Activated CD4-positive, CD25-positive, alpha-beta regulatory T cell treated with anti-CD3 and anti-CD28 coated beads, Interleukin-2, amount 50 U/mL, for 16 hours (primary cell): ENCODE results near the gene KCNMB2.

Experiments
- DNase-seq: peaks from one replicate; pipeline ENCODE4 v3.0.0-alpha.2; 2020; ENCODE audit warnings: low read depth, low spot score

Gene KCNMB2

DNA sequence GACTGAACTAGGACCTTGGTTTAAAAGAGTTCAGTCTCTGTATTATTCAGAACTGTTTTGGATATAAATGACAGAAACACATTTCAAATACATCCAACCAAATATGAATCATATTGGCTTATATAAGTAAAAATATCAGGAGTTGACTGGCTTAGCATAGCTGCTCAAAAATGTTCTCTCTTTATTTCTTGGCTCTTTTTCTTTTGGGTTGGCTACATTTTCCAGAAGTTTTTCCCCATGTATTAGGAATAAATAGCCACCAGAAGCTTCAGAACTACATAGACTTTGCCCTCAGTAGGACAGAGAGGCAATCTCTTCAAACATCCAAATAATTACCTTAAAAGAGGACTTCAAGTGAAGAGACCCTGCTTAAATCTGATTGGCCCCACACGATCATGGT lies 32.7 kb downstream of the KCNMB2 start:
- DNase-seq: no peak

DNA sequence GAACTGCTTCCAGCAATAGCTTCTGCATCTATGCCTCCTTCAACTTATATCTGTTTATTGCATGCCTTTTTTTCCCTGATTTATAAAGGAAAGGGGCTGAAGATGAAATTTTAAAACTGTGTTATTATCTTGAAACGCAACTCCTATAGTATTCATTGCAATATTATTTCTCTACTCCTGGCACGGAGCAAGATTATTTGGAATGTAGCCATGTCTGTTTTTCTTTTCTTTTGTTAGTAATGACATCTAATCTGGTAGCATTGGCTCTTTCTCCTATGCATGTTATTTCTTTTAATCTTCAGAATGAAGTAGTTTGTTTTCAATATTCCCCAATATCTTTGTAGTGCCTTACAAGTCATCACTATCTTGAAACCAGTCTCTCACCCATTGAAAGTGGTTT lies 33.6 kb downstream of the KCNMB2 start:
- no peak for DNase-seq

DNA sequence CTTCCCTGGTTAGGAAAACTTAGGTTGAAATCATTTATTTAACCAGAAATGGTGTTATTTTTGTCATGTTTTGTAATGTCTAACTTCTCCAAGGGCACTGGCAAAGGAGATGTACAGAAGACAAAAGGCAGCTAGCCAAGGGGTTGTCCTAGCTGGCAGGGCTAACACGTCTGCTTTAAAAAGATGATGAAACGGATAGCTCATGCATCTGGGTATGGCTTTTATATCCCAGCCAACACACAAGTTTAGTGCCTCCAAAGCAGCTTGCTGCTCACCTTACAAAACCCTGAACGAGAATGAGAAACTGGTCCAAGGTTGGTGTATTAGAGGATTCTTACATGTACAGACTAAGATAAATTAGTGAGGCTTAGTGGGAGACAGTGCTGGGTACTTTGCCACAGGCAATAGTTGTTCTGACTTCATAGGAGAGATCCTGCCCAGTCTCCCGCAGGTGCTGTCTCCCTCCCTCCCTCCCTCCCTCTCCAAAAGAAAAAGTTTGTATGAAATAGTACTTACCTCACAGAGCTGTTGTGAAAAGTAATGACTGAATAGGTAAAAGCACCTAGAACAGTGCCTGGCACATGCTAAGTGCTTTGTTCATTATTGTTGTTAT lies 47.8 kb downstream of the KCNMB2 start:
- no peak for DNase-seq

DNA sequence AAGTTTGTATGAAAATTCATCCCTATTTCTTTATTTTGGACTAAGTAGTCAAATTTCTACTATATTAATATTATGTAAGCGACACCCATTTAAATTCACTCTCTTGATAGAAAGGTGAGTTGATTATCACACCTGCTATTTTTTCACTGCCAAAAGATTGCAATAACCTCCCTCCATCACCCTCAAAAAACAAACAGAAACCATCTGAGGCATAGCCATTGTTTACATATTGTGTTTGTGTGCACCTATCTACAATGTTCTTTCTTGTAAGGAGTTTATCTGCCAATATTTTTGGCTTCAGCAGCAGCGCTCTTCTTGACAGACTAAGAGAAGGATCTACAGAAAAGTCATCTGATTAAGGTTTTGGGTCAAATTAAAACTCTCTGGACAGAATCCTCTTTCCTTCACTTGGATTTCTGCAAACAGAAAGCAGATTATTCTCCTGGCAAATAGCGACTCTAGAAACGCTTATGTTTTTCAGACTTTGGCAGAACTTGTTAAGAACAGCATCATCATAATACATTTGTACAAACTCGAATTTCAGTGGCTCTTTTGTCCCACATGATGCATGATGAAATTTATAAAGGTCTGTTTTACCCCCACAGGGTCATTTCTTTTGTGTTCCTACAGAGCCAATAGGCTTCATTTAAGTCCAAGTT lies 48.6 kb downstream of the KCNMB2 start:
- DNase-seq: no peak

DNA sequence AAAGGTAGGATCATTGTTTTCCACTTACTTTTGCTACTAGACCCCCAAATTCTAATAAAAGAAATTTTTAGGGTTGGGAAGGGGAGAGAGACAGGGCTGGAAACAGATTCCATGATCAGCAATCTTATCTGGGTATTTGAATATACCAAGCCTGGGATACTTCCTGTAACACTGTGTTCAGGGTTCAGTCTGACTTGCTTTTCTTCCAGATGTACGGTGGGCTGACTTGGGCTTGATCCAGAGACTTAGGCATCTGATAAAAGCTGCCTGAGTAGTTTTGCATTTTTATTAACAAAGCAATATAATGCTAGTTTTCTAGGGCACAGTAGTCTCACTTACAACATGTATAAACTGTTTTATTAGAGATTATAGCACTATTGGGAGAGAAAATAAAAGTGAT lies 49.2 kb downstream of the KCNMB2 start:
- DNase-seq: no peak

DNA sequence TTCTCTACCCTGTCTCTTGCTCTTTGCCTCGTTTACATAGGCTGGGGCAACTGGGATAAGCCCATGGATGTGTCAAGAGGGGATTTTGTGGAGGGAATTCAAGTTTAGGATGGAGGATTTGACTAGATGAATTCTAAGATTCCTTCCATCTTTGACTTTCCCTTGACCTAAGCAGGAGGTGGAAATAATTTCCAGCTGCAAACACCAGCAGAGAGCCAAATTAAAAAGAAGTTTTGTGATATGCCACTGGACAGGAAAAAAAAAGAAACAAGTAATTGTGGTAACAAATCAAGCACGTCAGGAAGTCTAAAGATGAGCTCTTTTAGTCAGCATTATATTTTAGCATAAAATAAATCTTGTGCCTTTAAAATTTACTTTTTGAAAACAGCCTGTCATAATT lies 49.8 kb downstream of the KCNMB2 start:
- DNase-seq: no peak

DNA sequence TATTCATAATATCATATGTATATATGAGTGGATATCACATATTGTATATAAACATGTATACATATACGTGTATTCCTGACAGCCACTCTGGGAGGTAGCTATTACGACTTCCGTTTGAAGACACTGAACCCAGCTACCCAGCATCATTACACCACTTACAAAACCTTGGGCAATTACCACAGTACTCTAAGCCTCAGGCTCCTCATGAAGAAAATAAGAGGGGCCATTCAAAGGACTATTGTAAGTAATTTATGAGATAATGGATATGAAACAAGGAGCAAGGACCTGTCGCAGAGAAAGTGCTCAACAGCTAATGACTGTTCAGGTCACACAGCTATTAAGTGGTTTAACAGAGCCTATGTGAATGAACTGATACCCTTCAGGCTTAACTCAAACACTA lies 52.4 kb downstream of the KCNMB2 start:
- DNase-seq: no peak

DNA sequence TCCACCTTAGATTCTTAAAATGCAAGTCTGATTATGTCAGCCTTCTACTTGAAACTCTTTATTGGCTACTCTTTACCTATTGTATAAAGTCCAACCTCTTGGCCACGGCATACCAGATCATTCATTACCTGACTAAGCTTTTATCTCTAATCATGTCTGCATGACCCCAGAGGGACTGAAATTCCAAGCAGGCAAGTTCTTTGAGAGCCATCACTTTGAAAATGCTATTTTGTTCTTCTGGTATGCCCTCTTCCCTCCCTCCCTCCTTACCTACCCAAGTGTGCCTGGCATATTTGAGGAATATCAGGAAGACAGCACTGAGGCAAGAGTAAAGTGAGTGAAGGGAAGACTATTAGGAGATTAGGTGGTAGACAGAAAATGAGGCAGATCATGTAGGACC lies 57.5 kb downstream of the KCNMB2 start:
- no peak for DNase-seq

DNA sequence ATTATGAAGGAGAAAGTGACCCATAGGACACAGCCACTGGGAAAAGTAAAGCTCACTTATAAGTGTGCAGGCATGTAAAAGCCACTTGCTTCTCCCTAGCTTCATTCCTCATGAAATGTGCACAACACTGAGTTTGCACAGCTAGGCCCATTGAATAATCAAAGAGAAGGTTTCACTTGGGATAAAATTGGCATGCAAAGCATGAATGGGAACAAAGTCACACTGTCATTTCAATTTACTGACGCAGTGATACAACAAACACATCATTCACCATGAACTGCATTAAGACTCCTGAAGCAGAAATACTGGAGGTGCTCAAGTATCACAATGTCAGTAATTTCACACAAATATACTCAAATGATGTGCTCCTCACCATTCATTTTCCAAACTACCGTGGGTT lies 61.1 kb downstream of the KCNMB2 start:
- DNase-seq: no peak

DNA sequence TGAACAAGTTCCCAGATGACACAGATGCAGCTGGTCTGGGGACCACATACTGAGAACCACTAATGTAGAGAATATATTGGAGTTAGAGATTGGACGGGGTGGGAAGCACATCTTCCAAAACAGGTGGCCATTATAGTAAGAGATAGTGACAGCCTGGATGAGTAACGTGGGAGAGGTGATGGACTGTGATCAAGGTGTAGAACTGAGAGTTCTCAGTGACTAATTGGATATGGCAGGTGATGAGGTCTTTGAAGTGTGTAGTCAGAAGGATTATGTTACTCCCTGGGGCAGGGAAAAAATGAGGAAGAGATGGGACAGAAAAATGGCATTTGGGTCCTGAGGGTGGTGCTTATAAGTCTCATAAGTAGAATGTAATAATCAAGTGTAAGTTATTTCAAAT lies 66.6 kb downstream of the KCNMB2 start:
- no peak for DNase-seq

DNA sequence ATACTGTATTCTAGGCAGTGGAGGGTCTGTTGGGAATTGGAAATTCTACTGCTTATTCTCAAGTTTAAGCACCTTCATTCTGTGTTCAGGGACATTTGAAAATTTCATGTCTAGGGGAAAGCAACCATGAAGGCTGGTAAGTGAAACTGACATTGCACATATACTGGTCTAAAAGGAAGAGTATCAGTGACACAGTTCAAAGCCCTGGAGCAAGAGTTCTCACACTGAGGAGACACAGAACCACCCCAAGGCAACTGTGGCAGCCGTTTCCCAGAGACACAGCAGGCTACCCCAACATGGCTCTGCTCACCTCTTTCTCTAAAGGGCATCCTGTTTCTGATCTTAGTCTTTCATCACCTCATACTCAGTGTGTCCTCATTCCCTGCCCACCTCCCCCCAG lies 67.5 kb downstream of the KCNMB2 start:
- no peak for DNase-seq

DNA sequence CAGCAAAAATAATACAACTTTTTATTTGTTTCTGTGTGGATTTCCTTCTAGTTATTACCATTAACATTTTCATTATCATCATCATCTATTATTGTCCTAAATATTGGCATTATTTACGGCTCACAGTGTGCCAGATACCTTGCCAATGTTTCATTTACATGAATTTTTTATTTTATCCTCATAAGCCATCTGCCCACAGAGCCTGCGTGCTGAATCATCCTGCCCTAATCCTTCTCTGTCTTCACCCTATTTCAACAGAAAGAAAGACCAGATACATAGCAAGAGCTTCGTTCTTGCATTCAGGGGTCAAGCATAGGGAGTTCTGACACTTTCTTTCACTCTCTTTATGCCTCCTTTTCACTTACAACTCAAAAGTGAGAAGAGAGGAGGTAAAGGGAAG lies 82.0 kb downstream of the KCNMB2 start:
- no peak for DNase-seq

DNA sequence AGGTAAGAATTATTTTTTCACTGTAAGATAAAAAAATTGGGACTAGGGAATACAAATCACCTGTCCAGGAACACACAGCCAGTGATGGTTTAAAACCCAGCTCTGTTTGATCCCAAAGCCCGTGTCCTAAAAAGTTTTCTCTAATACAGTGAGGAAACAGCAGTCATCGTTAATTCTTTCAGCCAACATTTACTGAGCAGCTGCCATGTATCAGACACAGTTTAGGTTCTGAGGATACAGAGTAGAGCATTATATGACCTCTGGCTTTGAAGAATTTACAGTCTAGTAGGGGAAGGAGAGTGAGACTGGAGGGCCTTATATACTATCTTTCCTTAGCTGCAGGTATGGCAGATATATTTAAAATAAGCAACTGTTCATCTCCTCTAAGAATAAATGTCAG lies 82.7 kb downstream of the KCNMB2 start:
- no peak for DNase-seq

DNA sequence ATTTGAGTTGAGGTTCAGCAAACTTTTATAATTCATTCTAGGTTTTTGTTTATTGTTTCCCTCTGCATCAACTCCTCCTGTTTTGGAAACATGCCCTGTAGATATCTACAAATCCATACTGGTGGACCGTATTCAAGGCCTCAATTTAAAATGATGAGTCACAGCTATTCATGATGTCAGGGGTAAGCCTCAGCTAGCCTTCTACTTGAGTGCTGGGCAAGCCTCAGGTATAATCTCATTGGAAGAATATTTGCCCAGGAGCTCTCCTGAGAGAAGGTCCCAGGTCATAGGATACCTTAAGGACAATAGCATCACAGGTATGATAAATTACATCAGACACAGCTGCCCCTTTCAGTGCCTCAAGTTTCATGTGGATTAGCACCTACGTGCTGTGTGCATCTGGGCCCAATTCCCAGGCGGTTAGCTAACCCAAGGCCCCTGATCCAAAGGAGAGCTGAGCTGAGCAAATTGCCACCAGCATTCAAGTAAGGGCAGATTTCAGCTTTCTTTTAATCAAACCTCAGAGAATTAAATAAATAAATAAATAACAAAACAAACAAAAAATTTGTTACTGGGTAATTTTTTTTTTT lies 87.5 kb downstream of the KCNMB2 start:
- no peak for DNase-seq

DNA sequence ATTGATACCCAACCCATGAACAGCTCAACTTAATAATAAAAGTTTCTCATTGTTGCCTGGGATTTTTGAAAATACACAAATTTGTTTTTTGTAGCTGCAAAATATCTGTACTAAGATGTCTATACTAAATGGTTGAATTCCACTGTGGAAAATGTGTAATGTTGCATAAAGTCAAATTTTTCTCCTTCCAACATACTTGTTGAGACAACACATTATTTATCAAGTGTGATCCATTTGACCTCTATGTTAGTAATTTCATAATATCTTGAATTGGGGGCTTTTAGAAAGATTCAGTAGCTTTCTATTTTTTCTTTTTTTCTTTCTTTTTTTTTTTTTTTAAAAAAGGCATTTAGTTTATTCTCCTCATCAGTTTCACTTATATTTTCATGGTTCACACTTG lies 88.0 kb downstream of the KCNMB2 start:
- no peak for DNase-seq

DNA sequence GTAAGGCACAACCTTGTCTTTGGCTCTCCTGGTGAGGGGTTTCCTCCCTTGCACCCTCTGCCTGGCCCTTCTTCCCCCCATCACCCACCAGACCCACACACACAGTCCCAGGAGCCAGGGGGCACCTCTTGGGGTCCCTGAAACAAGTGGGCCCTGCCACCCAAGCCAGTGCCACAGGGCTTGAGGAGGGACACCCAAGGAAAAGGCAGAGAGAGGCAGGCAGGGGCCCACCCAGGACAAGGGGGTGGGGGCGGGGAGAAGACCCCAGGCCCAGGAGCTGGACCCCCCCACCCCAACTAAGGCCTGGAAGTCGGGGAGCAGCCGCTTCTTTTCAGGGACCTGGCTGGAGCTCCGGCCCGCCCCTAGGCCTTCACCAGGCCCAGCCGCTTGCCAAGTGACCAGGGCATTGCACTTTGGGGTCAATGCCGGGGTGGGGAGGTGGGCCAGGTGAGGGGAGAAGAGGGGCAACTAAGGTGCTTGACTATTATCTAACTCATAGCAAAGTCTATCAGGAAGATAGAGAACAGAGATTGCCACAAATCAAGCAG lies 88.9 kb downstream of the KCNMB2 start:
- DNase-seq: no peak

DNA sequence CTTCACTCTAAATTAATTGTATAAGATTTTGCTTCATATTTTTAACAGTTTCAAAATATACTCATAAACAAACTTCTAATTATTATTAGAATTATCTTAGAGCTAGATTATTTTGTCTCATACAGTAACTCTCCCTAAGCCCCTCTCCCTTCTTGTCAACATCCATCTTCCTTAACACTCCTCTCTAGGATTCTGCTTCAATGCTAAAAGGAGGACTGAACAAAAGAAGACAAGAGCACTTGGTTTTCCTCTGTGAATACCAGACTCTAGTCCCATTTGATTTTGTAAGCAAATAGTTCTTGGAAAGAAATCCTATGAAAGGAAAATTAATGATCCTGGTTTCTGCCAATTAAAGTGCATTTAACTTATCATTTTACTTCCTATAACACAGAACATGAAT lies 91.8 kb downstream of the KCNMB2 start:
- no peak for DNase-seq

DNA sequence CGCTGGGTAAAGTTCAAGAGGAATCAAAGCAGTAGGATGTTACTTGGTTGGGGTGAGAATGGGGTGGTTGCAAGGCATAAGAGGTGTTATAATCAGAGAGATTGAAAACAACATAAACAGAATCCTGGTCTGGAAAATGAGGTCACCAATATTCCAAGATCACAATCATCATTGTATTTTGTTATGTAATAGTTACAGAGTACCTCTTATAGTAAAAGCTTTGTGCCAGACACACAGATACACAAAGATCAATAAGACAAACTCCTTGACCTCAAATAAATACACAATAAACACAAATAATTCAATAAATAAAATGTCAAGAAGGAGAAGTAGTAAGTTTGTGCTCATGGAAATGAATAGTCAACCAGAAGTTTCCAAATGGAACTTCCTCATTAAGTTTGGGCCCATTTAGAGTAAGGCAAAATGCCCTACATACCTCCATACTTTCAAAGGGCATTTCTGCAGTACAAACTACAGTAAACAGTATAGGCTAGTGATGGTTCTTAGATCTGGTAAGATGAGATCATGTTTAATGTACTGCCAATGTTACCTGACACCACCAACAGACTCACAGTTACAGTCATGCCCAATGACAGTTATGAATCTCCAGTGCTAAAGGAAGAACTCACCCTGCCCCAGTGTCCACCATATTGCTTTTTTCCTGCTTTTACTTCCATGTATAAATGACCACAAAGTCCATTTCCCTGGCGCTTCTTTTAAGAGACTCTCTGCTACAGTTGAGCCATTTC lies 93.4 kb downstream of the KCNMB2 start:
- DNase-seq: no peak

DNA sequence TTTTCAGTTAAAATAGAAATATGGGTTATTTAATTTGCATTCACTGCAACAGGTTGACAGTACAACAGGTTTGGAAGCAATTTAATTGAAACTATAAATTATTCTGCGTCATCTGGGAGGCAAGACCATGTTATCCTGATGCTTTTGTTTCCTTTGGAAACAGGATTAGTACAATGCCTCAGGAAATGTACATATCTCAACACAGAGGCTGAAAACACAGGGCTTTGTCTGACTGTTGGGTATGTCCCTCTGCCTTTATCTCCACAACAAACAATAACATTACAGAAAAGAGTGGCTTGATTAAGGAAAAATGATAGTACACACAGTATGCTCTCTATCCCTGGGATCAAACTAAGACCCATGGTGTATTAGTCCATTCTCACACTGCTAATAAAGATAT lies 95.7 kb downstream of the KCNMB2 start:
- no peak for DNase-seq

DNA sequence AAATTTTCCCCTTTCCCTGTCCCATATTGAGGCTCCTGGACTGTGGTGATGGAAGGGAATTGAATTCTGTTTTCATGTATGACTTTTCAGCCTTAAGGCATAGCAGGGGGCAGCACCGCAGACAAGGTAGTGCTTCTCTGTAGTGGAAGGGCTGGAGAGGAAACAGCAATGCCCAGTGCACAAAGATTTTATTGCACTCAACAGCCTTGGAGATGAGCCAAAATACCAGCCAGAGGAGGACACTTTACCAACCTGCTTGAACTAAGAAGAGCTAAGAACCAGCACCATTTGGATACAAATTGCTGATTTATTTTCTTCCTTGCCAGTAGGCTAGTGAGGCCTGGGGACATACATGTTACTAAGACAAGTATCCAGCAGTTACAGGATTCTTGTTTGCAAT lies 98.7 kb downstream of the KCNMB2 start:
- DNase-seq: no peak

DNA sequence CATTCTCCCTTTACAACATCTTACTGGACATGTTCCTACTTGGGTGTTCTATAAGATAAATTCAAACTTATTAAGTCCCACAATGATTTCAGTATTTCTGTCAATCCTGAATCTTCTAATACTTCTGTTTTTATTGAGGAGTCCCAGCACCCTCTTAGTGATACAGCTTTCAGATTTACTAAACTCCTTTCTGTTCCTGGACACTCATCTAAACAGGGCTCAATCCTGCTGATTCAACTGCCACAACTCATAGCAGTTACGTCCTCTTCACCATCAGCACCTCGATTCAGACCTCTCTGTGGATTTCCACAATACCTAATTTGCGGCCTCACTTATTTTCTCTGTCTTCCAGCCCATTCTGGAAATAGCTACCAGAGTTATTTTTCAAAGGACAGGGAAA lies 101.6 kb downstream of the KCNMB2 start:
- no peak for DNase-seq

DNA sequence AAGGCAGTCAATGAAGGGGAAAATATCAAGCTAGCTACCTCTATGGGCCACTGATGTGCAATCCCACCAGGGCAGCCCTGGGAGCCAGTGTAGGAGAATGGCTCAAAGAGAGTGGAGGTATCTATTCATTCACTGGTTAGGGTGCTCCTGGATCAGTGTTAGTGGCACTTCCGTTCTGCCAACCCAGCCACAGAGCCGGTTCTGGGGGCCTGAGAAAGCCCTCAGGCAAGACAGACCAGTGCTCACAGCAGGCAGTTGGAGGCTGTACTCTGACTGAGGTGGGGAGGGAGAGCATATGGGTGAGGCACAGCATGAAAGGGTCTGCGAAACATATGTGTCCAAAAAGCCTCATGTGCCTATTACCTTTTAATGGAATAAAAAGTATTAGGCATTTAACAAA lies 109.3 kb downstream of the KCNMB2 start:
- DNase-seq: no peak
